IPS DF 4.7 (cell line): Measurements from ENCODE around the gene UGT1A5.
"Not testable (repeated sequence)": the region's sequence is repeated elsewhere in the genome, so short reads cannot be mapped to it uniquely, and the experiment has no call there.

Experiments used
- DNase-seq: peaks from one replicate; pipeline ENCODE4 v3.0.0-alpha.2; 2013; ENCODE audit warnings: low spot score; ENCODE audit errors: extremely low read depth

Gene UGT1A5

GRCh38 chr2:233693963-233694362 lies 18.7 kb upstream of the UGT1A5 start:
- DNase-seq = no peak

DNA sequence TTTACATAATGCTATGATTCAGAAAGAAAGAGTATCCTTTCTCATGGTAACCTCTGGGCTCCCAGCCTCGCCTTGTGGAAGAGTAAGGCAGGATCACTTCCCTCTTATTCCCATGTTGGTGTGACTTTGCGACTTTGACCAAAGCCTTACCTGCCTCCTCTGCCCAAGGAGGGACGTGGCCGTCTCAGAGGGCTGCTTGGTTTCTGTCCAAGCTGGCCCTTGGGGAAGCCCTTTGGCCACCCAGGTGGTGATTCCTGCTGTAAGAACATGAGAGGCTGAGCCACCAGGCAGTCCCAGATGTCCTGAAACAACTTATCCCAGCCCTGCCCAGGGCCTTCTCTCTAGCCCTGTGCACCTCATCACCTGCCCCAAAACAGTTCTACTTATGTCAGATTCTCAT lies 14.0 kb upstream of the UGT1A5 start:
- DNase-seq = no peak

- no peak for DNase-seq
Measured at GRCh38 chr2:233699424-233700027, 13.2 kb upstream of the UGT1A5 start.

- DNase-seq = no peak
Measured at GRCh38 chr2:233700028-233700635, 12.6 kb upstream of the UGT1A5 start.

GRCh38 chr2:233700842-233701241 lies 11.9 kb upstream of the UGT1A5 start:
- DNase-seq = not testable (repeated sequence)

DNA sequence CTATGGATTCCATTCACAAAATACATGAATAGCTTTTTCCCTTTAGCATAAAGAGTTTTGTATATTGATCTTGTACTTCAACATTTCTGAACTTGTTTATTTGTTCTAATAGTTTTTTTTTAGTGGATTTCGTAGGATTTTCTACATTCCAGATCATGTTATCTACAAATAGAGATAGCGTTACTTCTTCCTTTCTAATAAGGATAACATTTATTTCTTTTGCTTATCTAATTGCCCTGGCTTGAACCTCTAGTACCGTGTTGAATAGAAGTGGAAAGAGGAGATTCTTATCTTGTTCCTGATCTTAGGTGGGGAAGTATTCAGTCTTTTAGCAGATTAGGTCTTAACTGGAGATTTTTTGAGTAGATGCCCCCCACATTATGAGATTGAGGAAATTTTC lies 10.5 kb upstream of the UGT1A5 start:
- DNase-seq = no peak

GRCh38 chr2:233705911-233706506 lies 6.7 kb upstream of the UGT1A5 start:
- no peak for DNase-seq

DNA sequence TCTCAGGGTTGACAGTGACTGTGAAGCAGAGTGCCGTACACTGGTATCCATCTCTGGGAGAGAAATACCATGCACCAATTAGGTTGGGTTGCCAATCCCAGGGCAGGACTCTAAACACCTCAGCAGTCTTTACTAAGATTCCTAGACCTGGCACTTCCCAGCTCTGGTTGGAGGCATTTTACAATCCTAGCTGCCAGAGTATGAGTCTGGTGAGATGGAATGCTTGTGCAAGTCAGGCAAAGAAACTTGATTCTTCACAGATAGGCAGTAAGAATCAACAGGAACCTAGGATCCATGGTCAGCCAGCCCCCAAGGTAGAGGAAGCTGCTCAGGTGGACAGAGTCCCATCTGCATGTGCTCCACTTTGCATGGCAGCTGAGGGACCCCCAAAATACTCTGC lies 6.0 kb upstream of the UGT1A5 start:
- DNase-seq = no peak

DNA sequence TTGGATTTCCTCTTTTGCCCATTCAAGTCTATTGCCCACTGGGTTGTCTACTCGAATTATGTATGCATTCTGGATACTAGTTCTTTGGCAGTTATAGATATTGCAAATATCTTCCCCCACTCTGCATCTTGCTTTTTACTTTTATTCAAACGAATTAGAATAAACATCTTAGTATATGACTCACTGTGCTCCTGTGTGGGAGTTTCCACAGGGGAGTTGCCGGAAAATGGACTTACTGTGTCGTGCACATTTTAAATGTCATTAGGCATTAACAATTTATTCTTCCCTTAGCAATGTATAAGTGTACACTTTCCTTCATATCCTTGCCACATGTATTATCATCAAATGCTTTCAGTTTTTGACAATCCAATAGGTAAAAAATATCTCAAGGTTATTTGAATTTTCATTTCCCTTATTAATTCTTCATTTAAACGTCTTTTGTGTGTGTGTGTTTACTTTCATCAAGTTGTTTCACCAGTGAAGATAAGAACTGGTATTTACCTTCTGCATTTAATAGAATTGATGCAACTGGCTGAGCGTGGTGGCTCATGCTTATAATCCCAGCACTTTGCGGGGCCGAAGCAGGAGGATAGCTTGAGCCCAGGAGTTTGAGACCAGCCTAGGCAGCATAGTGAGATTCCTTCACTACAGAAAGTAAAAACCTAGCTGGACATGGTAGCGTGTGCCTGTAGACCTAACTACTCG lies 4.6 kb upstream of the UGT1A5 start:
- no peak for DNase-seq

DNA sequence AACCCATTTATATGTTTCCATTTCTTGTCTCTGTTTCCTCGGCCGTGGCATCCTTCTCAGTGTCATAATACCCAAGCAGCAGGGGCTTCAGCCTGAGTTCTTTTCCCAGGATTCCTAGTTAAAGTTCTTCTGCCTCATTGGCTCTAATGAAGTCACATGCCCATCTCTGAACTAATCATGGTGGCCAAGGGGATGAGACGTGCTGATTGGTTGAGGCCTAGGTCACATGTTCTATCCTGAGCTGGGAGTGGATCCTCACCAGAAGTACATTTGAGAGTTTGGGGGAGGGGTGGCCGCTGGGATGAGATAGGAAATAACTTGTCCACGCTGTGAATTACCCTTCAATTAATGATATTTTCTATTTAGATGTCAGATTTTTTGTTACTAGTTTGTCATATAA lies 3.8 kb upstream of the UGT1A5 start:
- no peak for DNase-seq

GRCh38 chr2:233711312-233712008 lies 1.2 kb upstream of the UGT1A5 start:
- peak; percentile 60 for DNase-seq

- no peak for DNase-seq
Measured at GRCh38 chr2:233713262-233713615, 532 bp downstream of the UGT1A5 start.

DNA sequence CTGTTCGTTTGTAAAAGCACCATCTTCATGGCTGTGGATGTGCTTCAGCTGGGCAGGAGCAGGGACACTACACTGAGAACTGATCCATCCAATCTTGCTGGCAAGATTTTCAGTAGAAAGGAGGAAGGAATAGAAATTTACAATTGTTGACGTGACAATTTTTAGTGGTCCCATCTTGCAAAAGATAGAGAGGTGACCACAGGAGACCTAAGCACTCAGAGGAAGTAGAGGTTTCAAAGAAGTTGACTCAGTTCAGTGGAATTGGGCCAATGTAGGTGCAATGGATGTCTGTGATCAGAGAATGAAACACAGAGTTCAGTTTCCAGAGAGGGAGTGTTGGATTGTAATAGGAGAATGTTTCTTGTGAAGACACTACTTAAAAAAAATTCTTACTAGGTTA lies 1.4 kb downstream of the UGT1A5 start:
- DNase-seq = no peak

DNA sequence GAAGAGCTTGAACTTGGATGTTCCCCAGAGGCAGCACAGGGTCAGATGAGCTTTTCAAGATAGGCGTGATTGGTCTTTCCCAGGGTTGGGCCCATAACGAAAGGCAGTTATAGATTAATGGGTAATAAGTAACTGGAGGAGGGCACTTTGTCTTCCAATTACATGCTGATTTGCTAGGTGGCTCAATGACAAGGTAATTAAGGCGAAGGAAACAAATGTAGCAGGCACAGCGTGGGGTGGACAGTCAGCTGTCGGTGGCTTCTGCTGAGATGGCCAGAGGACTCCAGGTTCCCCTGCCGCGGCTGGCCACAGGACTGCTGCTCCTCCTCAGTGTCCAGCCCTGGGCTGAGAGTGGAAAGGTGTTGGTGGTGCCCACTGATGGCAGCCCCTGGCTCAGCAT lies 5.8 kb downstream of the UGT1A5 start, which contains the start of gene UGT1A4:
Gene UGT1A4 (plus strand): TSS at position 185 of the 400 bp plus-strand sequence. CDS start 85 bp downstream, at position 270.
- DNase-seq = no peak

GRCh38 chr2:233728723-233729301 lies 16.1 kb downstream of the UGT1A5 start, which contains the start of gene UGT1A3:
Gene UGT1A3, plus strand, starts transcription at chr2:233729042. Its CDS starts 85 bp downstream, at chr2:233729127.
- no peak for DNase-seq

DNA sequence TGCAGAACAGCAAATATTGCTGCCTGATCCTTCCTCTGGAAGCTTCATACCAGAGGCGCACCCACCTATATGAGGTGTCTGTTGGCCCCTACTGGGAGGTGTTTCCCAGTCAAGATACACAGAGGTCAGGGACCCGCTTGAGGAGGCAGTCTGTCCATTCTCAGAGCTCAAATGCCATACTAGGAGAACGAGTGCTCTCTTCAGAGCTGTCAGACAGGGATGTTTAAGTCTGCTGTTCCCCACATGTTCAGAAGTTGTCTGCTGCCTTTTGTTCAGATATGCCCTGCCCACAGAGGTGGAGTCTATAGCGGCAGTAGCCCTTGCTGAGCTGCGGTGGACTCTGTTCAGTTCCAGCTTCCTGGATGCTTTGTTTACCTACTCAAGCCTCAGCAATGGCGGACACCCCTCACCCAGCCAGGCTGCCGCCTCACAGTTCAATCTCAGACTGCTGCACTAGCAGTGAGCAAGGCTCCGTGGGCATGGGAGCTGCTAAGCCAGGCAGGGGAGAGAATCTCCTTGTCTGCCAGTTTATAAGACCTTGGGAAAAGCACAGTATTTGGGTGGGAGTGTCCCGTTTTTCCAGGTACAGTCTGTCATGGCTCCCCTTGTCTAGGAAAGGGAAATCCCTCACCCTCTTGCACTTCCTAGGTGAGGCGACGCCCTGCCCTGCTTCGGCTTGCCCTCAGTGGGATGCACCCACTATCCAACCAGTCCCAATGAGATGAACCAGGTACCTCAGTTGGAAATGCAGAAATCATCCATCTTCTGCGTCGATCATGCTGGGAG lies 24.4 kb downstream of the UGT1A5 start:
- not testable (repeated sequence) for DNase-seq

DNA sequence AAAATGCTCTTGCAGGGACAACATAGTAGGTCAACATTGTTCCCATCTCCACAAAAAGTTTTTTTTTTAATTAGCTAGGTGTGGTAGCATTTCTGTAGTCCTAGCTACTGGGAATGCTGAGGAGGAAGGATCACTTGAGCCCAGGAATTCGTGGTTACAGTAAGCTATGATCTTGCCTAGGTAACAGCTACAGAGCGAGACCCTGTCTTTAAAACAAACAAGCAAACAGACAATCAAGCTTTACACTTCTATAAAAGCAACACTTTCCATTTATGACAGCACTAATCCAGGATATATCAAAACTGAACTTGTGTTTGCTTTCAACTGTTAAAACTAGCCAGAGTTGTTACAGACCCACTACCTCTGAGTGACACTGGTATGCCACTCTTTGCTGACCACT lies 28.2 kb downstream of the UGT1A5 start:
- no peak for DNase-seq

DNA sequence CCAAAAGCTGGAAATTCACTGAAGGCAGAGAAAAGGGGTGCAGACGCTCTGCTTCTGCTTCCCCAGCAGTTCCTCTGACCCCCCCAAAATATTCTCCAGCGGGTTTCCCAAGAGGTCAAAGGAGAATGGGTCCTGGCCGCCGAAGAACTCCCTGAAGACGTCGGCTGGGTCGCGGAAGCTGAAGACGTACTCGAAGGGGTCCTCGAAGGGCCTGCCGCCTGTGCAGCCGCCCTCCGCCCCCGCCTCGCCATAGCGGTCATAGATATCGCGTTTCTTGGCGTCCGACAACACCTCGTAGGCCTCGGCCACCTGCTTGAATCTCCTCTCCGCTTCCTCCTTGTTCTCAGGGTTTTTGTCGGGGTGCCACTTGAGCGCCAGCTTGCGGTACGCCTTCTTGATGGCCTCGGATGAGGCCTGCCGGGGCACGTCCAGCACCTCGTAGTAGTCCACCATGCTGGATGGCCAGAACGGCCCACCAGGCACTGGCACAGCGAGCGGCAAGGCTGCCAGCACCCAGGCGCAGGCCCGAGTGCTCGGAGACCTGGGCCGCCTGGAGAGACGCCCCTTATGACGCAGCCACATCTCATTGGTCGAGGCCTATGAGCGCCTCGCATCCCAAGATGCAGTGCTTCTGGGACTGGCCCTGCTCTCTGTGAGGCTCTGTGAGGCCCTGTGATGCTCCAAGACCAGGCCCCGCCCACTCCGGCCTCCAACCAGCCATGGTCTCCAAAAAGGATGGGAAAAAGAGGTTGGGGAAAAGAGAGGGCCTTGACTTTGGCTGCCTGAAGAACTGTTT lies 31.0 kb downstream of the UGT1A5 start:
- no peak for DNase-seq

GRCh38 chr2:233745073-233745755 lies 32.5 kb downstream of the UGT1A5 start:
- DNase-seq = no peak
